BLaER1 (cell line): ENCODE data around the gene GNB1L.
A peak's percentile ranks its signal among the peaks of the same experiment; 100 is the strongest.

Experiments
- H3K27ac ChIP-seq: shearing (Covaris generic); formaldehyde crosslinking; 2 replicates; pipeline ENCODE4 v1.8.1; 2022
- H3K27me3 ChIP-seq: shearing (Covaris generic); formaldehyde crosslinking; 2 replicates; pipeline ENCODE4 v1.8.1; 2022
- H3K36me3 ChIP-seq: shearing (Covaris generic); formaldehyde crosslinking; 2 replicates; pipeline ENCODE4 v1.8.1; 2022
- H3K4me1 ChIP-seq: shearing (Covaris generic); formaldehyde crosslinking; 2 replicates; pipeline ENCODE4 v1.8.1; 2022
- H3K4me2 ChIP-seq: shearing (Covaris generic); formaldehyde crosslinking; 2 replicates; pipeline ENCODE4 v1.8.1; 2022
- H3K4me3 ChIP-seq: shearing (Covaris generic); formaldehyde crosslinking; 2 replicates; pipeline ENCODE4 v1.8.1; 2022
- H3K9ac ChIP-seq: shearing (Covaris generic); formaldehyde crosslinking; 2 replicates; pipeline ENCODE4 v1.8.1; 2022
- H3K9me3 ChIP-seq: shearing (Covaris generic); formaldehyde crosslinking; 2 replicates; pipeline ENCODE4 v1.8.1; 2022
- H4K20me1 ChIP-seq: shearing (Covaris generic); formaldehyde crosslinking; 2 replicates; pipeline ENCODE4 v1.8.1; 2022
- Cebpa-rat ChIP-seq: shearing (Covaris generic); IDR thresholded peaks from 2 replicates; pipeline ENCODE4 v1.8.1; 2022

GNB1L gene

GRCh38 chr22:19898145-19898544, 43.5 kb upstream of the GNB1L start:
- Histone ChIP-seq H3K4me3 (no peak overlapping the region), H3K9ac (no peak overlapping the region), H3K4me1 (peaks cover 94% of the 10 kb centered on the region), H3K36me3 (peaks cover 41% of the 10 kb centered on the region; the same call in 1 of the 2 replicates), H4K20me1 (no peaks in the 10 kb centered on the region), H3K27ac (0 out of 2 replicates have a peak overlapping the region, but pooled peaks have one; percentile 60), H3K27me3 (no peaks in the 10 kb centered on the region), H3K4me2 (no peak overlapping the region), H3K9me3 (no peaks in the 10 kb centered on the region)
- TF ChIP-seq Cebpa-rat: no peak

- Histone ChIP-seq H3K4me2 (peak overlapping the region; percentile 62; the same call in 1 of the 2 replicates), H3K27ac (0 out of 2 replicates have a peak overlapping the region, but pooled peaks have one; percentile 60), H3K27me3 (no peaks in the 10 kb centered on the region), H3K9me3 (no peaks in the 10 kb centered on the region), H3K36me3 (peaks cover 41% of the 10 kb centered on the region; the same call in 1 of the 2 replicates), H4K20me1 (no peaks in the 10 kb centered on the region), H3K4me3 (no peak overlapping the region), H3K4me1 (peaks cover 94% of the 10 kb centered on the region), H3K9ac (peak overlapping the region; percentile 29; the same call in 1 of the 2 replicates)
- no peak for TF ChIP-seq Cebpa-rat
Observed at GRCh38 chr22:19897726-19898125, 43.1 kb upstream of the GNB1L start.

DNA sequence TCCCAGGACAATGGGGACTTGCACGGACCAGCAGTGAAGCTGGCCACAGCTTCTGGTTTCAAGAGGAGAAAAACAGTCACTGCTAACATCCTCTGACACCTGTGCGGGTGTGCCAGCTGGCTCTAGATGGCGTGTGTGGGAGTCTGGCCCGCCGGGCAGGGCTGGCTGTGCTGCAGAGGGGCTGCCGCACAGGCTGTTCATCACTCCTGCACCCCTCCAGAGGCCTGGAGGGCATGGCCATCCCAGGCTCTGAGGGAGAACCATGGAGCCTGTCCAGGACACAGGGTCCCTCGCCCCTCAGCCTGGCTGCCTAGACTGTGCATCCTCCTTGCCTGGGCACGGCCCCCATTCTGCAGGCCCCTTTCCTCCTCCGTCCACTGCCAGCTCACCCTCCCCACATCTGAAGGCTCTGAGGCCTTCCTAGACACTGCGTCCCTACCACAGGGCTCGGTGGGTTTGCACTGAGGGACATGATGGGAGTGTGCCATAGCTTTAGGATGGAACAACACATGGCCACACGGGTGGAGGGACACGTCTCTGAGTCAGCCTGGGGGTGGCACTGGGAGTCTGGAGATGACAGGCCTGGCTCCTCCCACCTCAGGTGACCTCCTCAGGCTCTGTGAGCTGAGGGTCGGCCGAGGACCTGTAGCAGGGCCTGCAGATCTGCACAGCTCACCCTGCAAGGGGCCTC, 42.1 kb upstream of the GNB1L start:
- H3K4me3 ChIP-seq: no peak overlapping the region
- peak overlapping the region; percentile 51 for H3K9ac ChIP-seq
- H3K27me3 ChIP-seq: no peaks in the 10 kb centered on the region
- no peaks in the 10 kb centered on the region for H3K9me3 ChIP-seq
- H3K27ac ChIP-seq: peak overlapping the region; percentile 60
- no peak for TF ChIP-seq Cebpa-rat
- peaks cover 94% of the 10 kb centered on the region for H3K4me1 ChIP-seq
- H3K36me3 ChIP-seq: peaks cover 41% of the 10 kb centered on the region; the same call in 1 of the 2 replicates
- peak overlapping the region; percentile 62 for H3K4me2 ChIP-seq
- H4K20me1 ChIP-seq: no peaks in the 10 kb centered on the region

- Histone ChIP-seq H3K27me3 (no peaks in the 10 kb centered on the region), H3K4me3 (no peak overlapping the region), H3K9ac (no peak overlapping the region), H3K36me3 (peaks cover 41% of the 10 kb centered on the region; the same call in 1 of the 2 replicates), H3K27ac (peak overlapping the region; percentile 35; the same call in 1 of the 2 replicates), H3K9me3 (no peaks in the 10 kb centered on the region), H3K4me1 (peaks cover 95% of the 10 kb centered on the region), H4K20me1 (no peaks in the 10 kb centered on the region), H3K4me2 (no peak overlapping the region; the same call in 1 of the 2 replicates)
- no peak for TF ChIP-seq Cebpa-rat
Observed at GRCh38 chr22:19895160-19895849, 40.6 kb upstream of the GNB1L start.

GRCh38 chr22:19893363-19893762, 38.7 kb upstream of the GNB1L start:
- H3K4me3 ChIP-seq: no peak overlapping the region
- no peaks in the 10 kb centered on the region for H3K27me3 ChIP-seq
- peak overlapping the region; percentile 78 for H3K9ac ChIP-seq
- peak overlapping the region; percentile 95 for H3K27ac ChIP-seq
- H4K20me1 ChIP-seq: no peaks in the 10 kb centered on the region
- no peaks in the 10 kb centered on the region for H3K9me3 ChIP-seq
- H3K4me1 ChIP-seq: peaks cover 94% of the 10 kb centered on the region
- peaks cover 37% of the 10 kb centered on the region; the same call in 1 of the 2 replicates for H3K36me3 ChIP-seq
- peak overlapping the region; percentile 87 for H3K4me2 ChIP-seq
- no peak for TF ChIP-seq Cebpa-rat

DNA sequence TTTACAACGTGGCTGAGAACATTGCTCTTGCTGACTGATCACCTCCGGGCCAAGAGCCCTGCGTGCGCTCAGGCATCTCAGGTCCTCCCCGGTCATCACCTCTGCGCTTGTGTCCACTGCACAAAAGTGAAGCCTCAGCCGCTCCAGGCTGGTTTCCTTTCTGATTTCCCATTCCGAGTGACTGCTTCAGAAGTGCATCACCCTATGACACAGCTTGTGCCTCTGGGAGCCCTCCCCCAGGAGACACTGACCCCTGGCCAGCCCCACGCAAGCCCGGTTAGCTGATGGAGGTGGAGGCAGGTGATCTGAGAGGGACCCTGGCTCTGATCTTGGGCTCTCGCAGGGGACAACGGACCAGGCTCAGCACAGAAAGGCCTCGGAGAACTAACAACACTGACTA, 38.3 kb upstream of the GNB1L start:
- no peaks in the 10 kb centered on the region for H3K9me3 ChIP-seq
- peak overlapping the region; percentile 95 for H3K27ac ChIP-seq
- H3K9ac ChIP-seq: peak overlapping the region; percentile 78
- H4K20me1 ChIP-seq: no peaks in the 10 kb centered on the region
- peaks cover 34% of the 10 kb centered on the region; the same call in 1 of the 2 replicates for H3K36me3 ChIP-seq
- peaks cover 96% of the 10 kb centered on the region for H3K4me1 ChIP-seq
- no peak overlapping the region for H3K4me3 ChIP-seq
- no peak for TF ChIP-seq Cebpa-rat
- H3K4me2 ChIP-seq: peak overlapping the region; percentile 87
- no peaks in the 10 kb centered on the region for H3K27me3 ChIP-seq

- H3K4me2 ChIP-seq: peak overlapping the region; percentile 87
- H3K4me1 ChIP-seq: peaks cover 96% of the 10 kb centered on the region
- no peaks in the 10 kb centered on the region for H3K9me3 ChIP-seq
- no peaks in the 10 kb centered on the region for H3K27me3 ChIP-seq
- peaks cover 28% of the 10 kb centered on the region; the same call in 1 of the 2 replicates for H3K36me3 ChIP-seq
- H3K4me3 ChIP-seq: peak overlapping the region; percentile 32
- no peak for TF ChIP-seq Cebpa-rat
- no peaks in the 10 kb centered on the region for H4K20me1 ChIP-seq
- H3K27ac ChIP-seq: peak overlapping the region; percentile 95
- peak overlapping the region; percentile 78 for H3K9ac ChIP-seq
Observed at GRCh38 chr22:19892257-19892879, 37.7 kb upstream of the GNB1L start.

GRCh38 chr22:19891317-19892256, 36.9 kb upstream of the GNB1L start:
- no peaks in the 10 kb centered on the region for H3K9me3 ChIP-seq
- peaks cover 24% of the 10 kb centered on the region; the same call in 1 of the 2 replicates for H3K36me3 ChIP-seq
- H3K4me2 ChIP-seq: peak overlapping the region; percentile 87
- H3K4me1 ChIP-seq: peaks cover 96% of the 10 kb centered on the region
- no peaks in the 10 kb centered on the region for H3K27me3 ChIP-seq
- H4K20me1 ChIP-seq: no peaks in the 10 kb centered on the region
- H3K4me3 ChIP-seq: peak overlapping the region; percentile 32
- H3K27ac ChIP-seq: peak overlapping the region; percentile 95
- no peak for TF ChIP-seq Cebpa-rat
- peak overlapping the region; percentile 78 for H3K9ac ChIP-seq
